ENCODE data around the gene IFT81.
A peak's percentile ranks its signal among the peaks of the same experiment; 100 is the strongest.

GRCh38 chr12:110102255-110102654 is 21.9 kb upstream of the IFT81 start:
- TF ChIP-seq CTCF (IDR thresholded peaks at IDR 0.05) = peak in 2 of 5 experiments; percentile 8 to 38
- no peak for TF ChIP-seq POLR2A (IDR thresholded peaks at IDR 0.05)

All from tibial nerve (tissue), 3 donors.